Measurements from ENCODE around the gene MAP3K7.

MAP3K7 gene

DNA sequence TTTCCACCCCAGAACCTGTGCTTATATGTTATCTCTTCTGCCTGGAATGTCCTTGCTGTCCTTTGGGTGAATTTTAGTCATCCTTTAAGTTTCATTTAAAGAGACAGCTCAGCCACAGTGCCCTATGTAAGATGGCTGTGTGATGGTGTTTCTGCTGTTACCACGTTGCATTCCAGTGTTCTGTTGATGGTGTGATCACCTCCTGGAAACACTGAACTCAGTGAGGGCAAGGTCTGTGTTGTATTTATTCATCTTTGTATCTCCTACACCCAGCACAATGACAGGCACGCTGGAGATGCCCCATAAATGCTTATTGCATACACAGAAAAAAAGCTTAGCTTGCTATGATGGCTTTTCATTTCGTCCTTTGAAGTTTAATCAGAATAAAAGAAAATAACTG is 102.5 kb downstream of the MAP3K7 start:
- no peaks in the 10 kb centered on the region for H3K36me3 ChIP-seq (ENCODE audit: insufficient read depth, insufficient read length, low read length)
- no peak overlapping the region for H3K9ac ChIP-seq (ENCODE audit: insufficient read length, low read depth)
- H3K4me1 ChIP-seq (ENCODE audit: insufficient read depth, insufficient read length): peaks cover 3% of the 10 kb centered on the region
- H3K9me3 ChIP-seq (ENCODE audit: insufficient read depth, low read length): peaks cover 5% of the 10 kb centered on the region; the same call in 1 of the 2 replicates
- DNase-seq (ENCODE audit: low read depth, low spot score): no peak
- H3K27me3 ChIP-seq (ENCODE audit: insufficient read depth, insufficient read length): no peaks in the 10 kb centered on the region
- no peak for TF ChIP-seq SUZ12 (IDR thresholded peaks at IDR 0.05; ENCODE audit: extremely low read depth, insufficient read depth, insufficient read length)
- no peak for TF ChIP-seq YY1 (IDR thresholded peaks at IDR 0.05; ENCODE audit: insufficient read depth, insufficient read length)
- no peak for TF ChIP-seq ZNF274 (IDR thresholded peaks at IDR 0.05; ENCODE audit: low read depth, low read length)
- no peak overlapping the region for H3K4me3 ChIP-seq (ENCODE audit: insufficient read length, low read depth)

DNA sequence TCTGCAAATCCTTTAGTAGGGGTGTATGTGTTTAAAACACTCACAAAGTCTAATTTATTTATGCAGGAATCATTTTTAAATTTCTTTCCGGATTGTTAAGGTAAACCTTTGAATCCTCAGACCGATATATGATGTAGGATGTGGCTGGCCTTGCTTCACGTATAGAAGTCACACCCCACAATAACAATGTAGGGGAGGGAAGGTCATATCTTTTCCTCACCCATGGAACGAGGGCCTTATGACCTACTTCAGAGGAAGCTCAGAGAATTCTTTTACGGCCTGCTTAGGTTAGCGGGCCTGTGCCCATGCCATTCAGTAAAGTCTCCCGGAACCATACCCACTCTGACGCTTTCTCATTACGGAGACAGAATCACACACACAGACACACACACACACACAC is 102.9 kb downstream of the MAP3K7 start:
- no peak for DNase-seq (ENCODE audit: low read depth, low spot score)
- Histone ChIP-seq H3K9ac (ENCODE audit: insufficient read length, low read depth) (no peak overlapping the region), H3K4me3 (ENCODE audit: insufficient read length, low read depth) (no peak overlapping the region), H3K9me3 (ENCODE audit: insufficient read depth, low read length) (peaks cover 5% of the 10 kb centered on the region; the same call in 1 of the 2 replicates), H3K36me3 (ENCODE audit: insufficient read depth, insufficient read length, low read length) (no peaks in the 10 kb centered on the region), H3K27me3 (ENCODE audit: insufficient read depth, insufficient read length) (no peaks in the 10 kb centered on the region), H3K4me1 (ENCODE audit: insufficient read depth, insufficient read length) (peaks cover 3% of the 10 kb centered on the region)
- TF ChIP-seq SUZ12 (IDR thresholded peaks at IDR 0.05; ENCODE audit: extremely low read depth, insufficient read depth, insufficient read length) (no peak), YY1 (IDR thresholded peaks at IDR 0.05; ENCODE audit: insufficient read depth, insufficient read length) (no peak)

DNA sequence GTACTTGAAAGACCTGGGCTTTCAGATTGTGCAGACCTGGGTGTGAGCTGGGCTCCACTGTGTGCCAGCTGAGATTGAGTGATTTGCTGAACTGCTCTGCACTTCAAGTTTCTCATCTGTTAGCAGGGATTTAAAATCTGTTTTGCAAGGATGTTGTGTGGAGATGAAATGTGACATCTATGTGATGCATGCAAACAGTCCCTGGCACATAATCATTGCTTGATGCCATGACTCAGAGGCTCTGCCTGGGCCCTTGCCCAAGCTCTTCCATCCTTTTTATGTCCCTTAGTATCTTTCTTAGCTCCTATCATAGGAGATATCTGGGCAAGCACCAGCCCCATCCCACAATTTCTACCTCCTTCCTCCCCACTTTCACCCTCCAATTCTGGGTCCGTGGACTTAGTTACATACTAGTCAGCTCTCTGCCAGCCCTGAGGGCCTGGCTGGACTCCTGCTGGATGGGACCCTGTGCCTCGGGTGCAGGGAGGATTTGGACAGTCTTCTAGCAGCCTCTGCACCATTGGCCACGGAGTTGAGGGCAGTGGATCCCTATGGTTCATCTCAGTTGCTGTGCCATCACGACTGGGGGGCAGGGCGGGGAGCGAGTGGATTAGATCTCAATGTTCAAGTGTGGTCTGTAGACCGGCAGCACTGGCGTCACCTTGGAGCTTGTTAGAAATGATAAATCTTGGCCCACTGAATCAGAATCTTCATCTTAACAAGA is 103.6 kb downstream of the MAP3K7 start:
- Histone ChIP-seq H3K27me3 (ENCODE audit: insufficient read depth, insufficient read length) (no peaks in the 10 kb centered on the region), H3K9me3 (ENCODE audit: insufficient read depth, low read length) (peaks cover 5% of the 10 kb centered on the region; the same call in 1 of the 2 replicates), H3K4me1 (ENCODE audit: insufficient read depth, insufficient read length) (peaks cover 5% of the 10 kb centered on the region), H3K9ac (ENCODE audit: insufficient read length, low read depth) (no peak overlapping the region), H3K4me3 (ENCODE audit: insufficient read length, low read depth) (no peak overlapping the region), H3K36me3 (ENCODE audit: insufficient read depth, insufficient read length, low read length) (no peaks in the 10 kb centered on the region)
- no peak for TF ChIP-seq SUZ12 (IDR thresholded peaks at IDR 0.05; ENCODE audit: extremely low read depth, insufficient read depth, insufficient read length)
- no peak for TF ChIP-seq ZNF274 (IDR thresholded peaks at IDR 0.05; ENCODE audit: low read depth, low read length)
- TF ChIP-seq YY1 (IDR thresholded peaks at IDR 0.05; ENCODE audit: insufficient read depth, insufficient read length): no peak
- no peak for DNase-seq (ENCODE audit: low read depth, low spot score)

DNA sequence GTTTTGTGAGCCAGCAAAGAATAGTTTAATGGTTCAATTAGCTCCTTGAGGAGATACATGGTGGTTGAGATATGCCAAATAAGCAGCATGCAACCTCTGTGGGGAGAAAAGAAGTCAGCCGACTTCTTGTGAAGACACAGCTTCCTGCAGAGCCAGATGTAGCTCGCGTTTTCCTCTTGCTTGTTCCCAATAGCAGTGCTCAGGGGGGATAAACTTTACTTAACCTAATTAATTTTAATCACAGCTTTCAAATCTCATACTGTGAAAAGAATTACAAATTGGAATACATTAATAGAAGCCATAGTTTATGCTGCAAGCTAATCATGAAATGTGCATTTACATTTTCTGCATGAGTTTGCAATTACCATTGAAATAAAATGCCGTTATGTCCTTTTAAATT is 106.2 kb downstream of the MAP3K7 start:
- Histone ChIP-seq H3K27me3 (ENCODE audit: insufficient read depth, insufficient read length) (no peaks in the 10 kb centered on the region), H3K9ac (ENCODE audit: insufficient read length, low read depth) (no peak overlapping the region), H3K4me1 (ENCODE audit: insufficient read depth, insufficient read length) (peaks cover 5% of the 10 kb centered on the region), H3K36me3 (ENCODE audit: insufficient read depth, insufficient read length, low read length) (no peaks in the 10 kb centered on the region), H3K4me3 (ENCODE audit: insufficient read length, low read depth) (no peak overlapping the region), H3K9me3 (ENCODE audit: insufficient read depth, low read length) (peaks cover 5% of the 10 kb centered on the region; the same call in 1 of the 2 replicates)
- DNase-seq (ENCODE audit: low read depth, low spot score): no peak
- no peak for TF ChIP-seq ZNF274 (IDR thresholded peaks at IDR 0.05; ENCODE audit: low read depth, low read length)
- TF ChIP-seq SUZ12 (IDR thresholded peaks at IDR 0.05; ENCODE audit: extremely low read depth, insufficient read depth, insufficient read length): no peak
- no peak for TF ChIP-seq YY1 (IDR thresholded peaks at IDR 0.05; ENCODE audit: insufficient read depth, insufficient read length)

DNA sequence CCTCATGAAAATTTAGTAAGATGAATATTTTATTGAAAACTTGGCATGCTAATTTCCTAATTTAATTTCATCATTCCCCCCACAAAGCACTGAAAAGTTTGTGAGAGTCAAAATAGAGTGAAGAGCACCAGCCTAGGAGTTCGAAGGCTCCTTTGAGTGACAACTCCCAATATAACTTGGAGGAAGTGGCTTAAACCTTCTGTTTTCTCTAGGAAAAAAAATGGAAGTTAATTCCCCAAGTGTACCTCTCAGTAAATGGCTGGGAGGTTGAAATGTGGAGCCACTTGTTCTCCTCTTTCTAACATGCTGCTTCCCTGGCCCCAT is 107.3 kb downstream of the MAP3K7 start:
- Histone ChIP-seq H3K9ac (ENCODE audit: insufficient read length, low read depth) (no peak overlapping the region), H3K27me3 (ENCODE audit: insufficient read depth, insufficient read length) (no peaks in the 10 kb centered on the region), H3K9me3 (ENCODE audit: insufficient read depth, low read length) (peaks cover 5% of the 10 kb centered on the region; the same call in 1 of the 2 replicates), H3K4me3 (ENCODE audit: insufficient read length, low read depth) (no peak overlapping the region), H3K36me3 (ENCODE audit: insufficient read depth, insufficient read length, low read length) (no peaks in the 10 kb centered on the region), H3K4me1 (ENCODE audit: insufficient read depth, insufficient read length) (peaks cover 3% of the 10 kb centered on the region)
- no peak for DNase-seq (ENCODE audit: low read depth, low spot score)
- TF ChIP-seq SUZ12 (IDR thresholded peaks at IDR 0.05; ENCODE audit: extremely low read depth, insufficient read depth, insufficient read length): no peak
- TF ChIP-seq YY1 (IDR thresholded peaks at IDR 0.05; ENCODE audit: insufficient read depth, insufficient read length): no peak
- TF ChIP-seq ZNF274 (IDR thresholded peaks at IDR 0.05; ENCODE audit: low read depth, low read length): no peak

DNA sequence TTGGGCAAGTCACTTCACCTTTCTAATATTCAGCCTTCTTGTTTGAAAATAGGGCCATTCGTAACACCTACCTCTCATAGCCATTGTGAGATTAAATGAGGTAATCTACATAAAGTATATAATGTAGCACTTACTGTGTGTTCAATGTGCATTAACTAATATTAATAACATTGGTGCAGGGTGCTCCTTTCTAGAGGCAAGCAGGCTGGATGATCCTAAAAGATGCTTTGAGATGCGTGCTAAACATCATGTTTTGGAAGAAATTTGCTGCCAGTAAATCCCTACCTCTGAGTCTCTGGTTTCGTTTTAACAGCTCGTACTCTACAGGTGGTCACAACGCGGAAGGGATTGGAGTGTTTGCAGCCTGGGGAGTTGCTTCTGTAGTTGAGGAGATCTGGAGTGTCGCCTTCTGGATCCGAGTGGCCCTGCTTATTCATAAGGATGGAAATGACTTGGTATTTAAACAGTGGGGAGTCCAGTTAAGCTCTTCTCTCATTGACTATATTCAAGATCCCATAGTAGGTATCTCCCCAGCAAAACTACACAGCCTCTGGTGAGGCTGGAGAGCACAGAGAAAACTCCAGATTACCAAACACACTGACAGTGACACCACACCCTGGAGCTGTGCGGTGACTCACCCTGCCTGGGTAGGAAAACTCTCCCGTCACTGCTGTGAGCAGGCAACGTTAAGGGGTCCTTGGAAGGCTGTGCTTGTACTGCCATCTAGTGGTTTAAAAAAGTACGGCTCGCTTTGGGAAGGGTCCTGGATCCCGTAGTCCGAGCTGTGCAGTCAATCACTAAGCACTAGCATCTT is 107.9 kb downstream of the MAP3K7 start:
- Histone ChIP-seq H3K36me3 (ENCODE audit: insufficient read depth, insufficient read length, low read length) (no peaks in the 10 kb centered on the region), H3K9ac (ENCODE audit: insufficient read length, low read depth) (no peak overlapping the region), H3K27me3 (ENCODE audit: insufficient read depth, insufficient read length) (no peaks in the 10 kb centered on the region), H3K4me1 (ENCODE audit: insufficient read depth, insufficient read length) (peaks cover 3% of the 10 kb centered on the region), H3K9me3 (ENCODE audit: insufficient read depth, low read length) (peaks cover 5% of the 10 kb centered on the region; the same call in 1 of the 2 replicates), H3K4me3 (ENCODE audit: insufficient read length, low read depth) (no peak overlapping the region)
- no peak for TF ChIP-seq YY1 (IDR thresholded peaks at IDR 0.05; ENCODE audit: insufficient read depth, insufficient read length)
- no peak for TF ChIP-seq ZNF274 (IDR thresholded peaks at IDR 0.05; ENCODE audit: low read depth, low read length)
- TF ChIP-seq SUZ12 (IDR thresholded peaks at IDR 0.05; ENCODE audit: extremely low read depth, insufficient read depth, insufficient read length): no peak
- DNase-seq (ENCODE audit: low read depth, low spot score): peak; percentile 84

DNA sequence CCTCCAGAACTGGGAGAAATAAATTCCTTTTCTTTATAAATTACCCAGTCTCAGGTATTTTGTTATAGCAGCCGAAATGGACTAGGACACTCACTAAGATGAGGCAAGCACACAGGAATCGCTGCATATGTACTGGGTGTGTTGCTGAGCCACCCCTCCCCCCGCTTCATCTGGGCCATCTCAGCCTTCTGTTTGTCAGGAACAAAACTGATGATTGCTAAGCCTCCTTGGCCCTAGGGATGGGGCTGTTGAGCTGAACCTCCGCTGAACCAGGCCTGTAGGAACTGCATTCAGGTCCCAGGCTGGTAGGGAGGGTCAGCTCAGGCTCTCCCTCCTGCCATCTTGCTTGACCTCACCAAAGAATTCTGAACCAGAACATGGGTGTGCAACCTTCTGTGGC is 108.6 kb downstream of the MAP3K7 start:
- no peak for DNase-seq (ENCODE audit: low read depth, low spot score)
- TF ChIP-seq SUZ12 (IDR thresholded peaks at IDR 0.05; ENCODE audit: extremely low read depth, insufficient read depth, insufficient read length) (no peak), YY1 (IDR thresholded peaks at IDR 0.05; ENCODE audit: insufficient read depth, insufficient read length) (no peak)

More for the DNA sequence above, 108.6 kb downstream of the MAP3K7 start:
- peaks cover 3% of the 10 kb centered on the region for H3K4me1 ChIP-seq (ENCODE audit: insufficient read depth, insufficient read length)
- no peaks in the 10 kb centered on the region for H3K36me3 ChIP-seq (ENCODE audit: insufficient read depth, insufficient read length, low read length)
- H3K27me3 ChIP-seq (ENCODE audit: insufficient read depth, insufficient read length): no peaks in the 10 kb centered on the region
- H3K9me3 ChIP-seq (ENCODE audit: insufficient read depth, low read length): peaks cover 5% of the 10 kb centered on the region; the same call in 1 of the 2 replicates
- no peak overlapping the region for H3K4me3 ChIP-seq (ENCODE audit: insufficient read length, low read depth)
- H3K9ac ChIP-seq (ENCODE audit: insufficient read length, low read depth): no peak overlapping the region
